ENCODE results near the gene RBM4.
A peak's percentile ranks its signal among the peaks of the same experiment; 100 is the strongest.

RBM4 gene

DNA sequence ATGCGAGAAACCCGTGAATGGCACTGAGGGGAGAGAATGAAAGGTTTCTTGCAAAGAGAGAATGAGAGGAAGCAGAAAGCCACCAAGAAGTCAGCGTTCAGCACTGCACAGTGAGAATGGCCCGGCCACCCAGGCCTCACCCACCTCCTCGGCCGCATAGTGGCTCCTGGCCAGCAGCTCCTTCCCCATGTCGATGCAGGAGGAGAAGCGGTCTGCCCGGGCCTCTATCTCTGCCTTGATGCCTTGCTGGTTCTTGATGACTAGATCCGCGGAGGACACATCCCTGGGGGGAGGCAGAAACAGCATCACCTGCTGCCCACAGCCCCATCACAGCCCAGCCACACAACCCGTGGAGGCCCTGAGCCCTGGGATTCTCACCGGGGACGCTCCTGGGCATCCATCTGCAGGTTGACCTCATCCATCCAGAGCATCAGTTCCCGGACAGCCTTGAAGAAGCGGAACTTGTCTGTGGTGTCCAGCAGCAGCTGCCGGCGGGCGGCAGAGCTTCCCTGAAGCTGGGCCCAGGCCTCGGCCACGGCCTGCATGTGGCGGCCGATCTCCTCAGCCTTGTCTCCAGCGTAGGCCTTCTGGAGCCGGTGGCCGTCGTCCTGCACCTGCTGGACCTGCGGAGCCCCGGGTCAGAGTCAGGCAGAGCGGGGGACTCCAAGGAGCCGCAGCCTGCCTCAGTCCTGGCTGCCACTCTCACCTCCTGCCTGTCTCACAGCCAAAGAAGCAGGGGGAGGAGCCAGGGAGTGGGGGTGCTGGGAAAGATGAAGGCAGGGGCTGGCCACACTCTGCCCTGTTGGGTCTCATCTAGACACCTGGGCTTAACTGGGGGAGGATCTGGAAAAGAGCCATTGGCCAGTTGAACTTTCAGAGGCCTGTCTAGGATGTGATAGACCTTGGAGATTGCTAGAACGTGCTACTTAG lies 51.4 kb downstream of the RBM4 start:
- DNase-seq (ENCODE audit: low read depth), result no peak

GRCh38 chr11:66691311-66691980 lies 52.9 kb downstream of the RBM4 start:
- no peak for DNase-seq (ENCODE audit: low read depth)

GRCh38 chr11:66692446-66692845 lies 53.9 kb downstream of the RBM4 start:
- no peak for DNase-seq (ENCODE audit: low read depth)

DNA sequence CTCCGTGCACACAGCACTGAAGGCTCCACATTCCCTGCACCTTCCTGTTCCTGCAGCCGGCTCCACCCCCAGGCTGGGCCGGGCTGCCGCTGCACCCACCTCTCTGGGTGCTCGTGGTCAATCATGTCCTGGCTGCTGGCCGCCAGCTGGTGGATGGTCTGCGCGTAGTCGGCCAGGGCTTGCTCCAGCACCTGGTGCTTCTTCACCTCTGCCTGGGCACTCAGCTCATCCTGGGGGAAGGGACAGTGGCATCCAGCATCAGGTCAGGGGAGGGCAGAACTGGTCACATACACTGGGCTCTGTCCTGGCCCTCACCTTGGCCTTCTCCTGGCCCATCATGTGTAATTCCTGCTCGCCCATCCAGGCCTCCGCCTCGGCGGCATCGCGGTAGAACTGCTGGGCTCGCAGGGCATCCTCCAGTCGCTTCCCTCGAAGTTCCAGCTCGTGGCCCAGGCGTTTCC lies 54.4 kb downstream of the RBM4 start:
- DNase-seq (ENCODE audit: low read depth), result no peak

- DNase-seq (ENCODE audit: low read depth), result no peak
Measured at GRCh38 chr11:66693356-66694055, 55.0 kb downstream of the RBM4 start.

DNA sequence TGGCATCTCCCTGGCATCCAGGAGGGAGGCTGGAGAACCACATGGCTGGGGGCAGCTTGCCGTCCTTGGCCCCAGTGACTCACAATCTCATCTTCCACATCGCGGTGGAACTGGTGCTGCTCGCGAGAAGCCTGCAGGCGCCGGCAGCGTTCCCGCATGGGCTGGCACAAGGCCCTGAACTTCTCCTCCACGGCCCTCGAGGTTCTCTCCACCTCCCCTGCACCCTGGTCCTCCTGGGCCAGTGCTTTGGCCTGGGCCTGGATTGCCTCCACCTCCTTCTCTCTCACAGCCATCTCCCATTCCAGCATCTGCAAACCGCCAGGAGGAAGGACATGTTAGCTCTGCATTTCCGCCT lies 55.5 kb downstream of the RBM4 start:
- no peak for DNase-seq (ENCODE audit: low read depth)

DNA sequence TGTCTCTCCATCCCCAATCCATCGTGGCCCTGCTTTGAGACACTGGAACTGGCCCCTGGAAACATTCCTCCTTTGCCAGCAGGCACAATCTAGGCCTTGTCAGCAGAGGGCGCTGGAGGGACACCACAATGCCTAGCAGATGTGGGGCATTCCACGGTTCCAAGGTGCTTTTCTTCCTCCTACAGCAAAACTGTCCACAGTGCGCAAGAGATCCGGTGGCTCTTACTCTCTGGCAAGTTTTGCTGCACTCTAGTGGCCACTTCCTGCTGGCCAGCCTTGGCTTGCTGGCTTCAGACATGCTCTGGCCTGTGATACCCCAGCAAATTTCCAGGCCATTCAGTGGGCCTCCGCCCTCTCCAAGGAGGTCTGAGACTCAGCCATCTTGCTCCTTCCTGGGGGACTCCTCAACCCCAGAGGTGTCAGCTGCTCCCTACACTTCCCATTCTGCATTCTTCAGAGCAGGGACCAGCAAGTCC lies 56.3 kb downstream of the RBM4 start:
- DNase-seq (ENCODE audit: low read depth), result peak; percentile 77
